Endothelial cell (in vitro differentiated cells): ENCODE results near the gene PRG2. TPM values are rescaled to one million over a fixed set of nuclear protein-coding genes. Genes with fewer than 3 reads are reported as not detected.

Experiments
- DNase-seq: peaks from one replicate; pipeline ENCODE4 v3.0.0; 2021; ENCODE audit warnings: low spot score
- H3K27ac Mint-ChIP-seq: one replicate; pipeline ENCODE4 v1.8.0; 2021; ENCODE audit warnings: mixed read lengths, inconsistent platforms; ENCODE audit not compliant: unreplicated experiment
- H3K27me3 Mint-ChIP-seq: one replicate; pipeline ENCODE4 v1.8.0; 2021; ENCODE audit warnings: mild to moderate bottlenecking, moderate library complexity, mixed read lengths, inconsistent platforms; ENCODE audit not compliant: unreplicated experiment
- H3K36me3 Mint-ChIP-seq: one replicate; pipeline ENCODE4 v1.8.0; 2021; ENCODE audit warnings: mild to moderate bottlenecking, low read depth, mixed read lengths, inconsistent platforms; ENCODE audit not compliant: unreplicated experiment
- H3K4me1 Mint-ChIP-seq: one replicate; pipeline ENCODE4 v1.8.0; 2021; ENCODE audit warnings: mild to moderate bottlenecking, mixed read lengths, inconsistent platforms; ENCODE audit not compliant: unreplicated experiment
- H3K4me3 Mint-ChIP-seq: one replicate; pipeline ENCODE4 v1.8.0; 2021; ENCODE audit warnings: mild to moderate bottlenecking, mixed read lengths, inconsistent platforms; ENCODE audit not compliant: unreplicated experiment
- H3K9me3 Mint-ChIP-seq: one replicate; pipeline ENCODE4 v1.8.0; 2021; ENCODE audit warnings: mixed read lengths, inconsistent platforms; ENCODE audit not compliant: unreplicated experiment
- CTCF ChIP-seq: fragments of 200-600 bp; sonication (generic); IDR thresholded peaks from one replicate; pipeline ENCODE4 v1.5.0; 2021; ENCODE audit warnings: antibody characterized with exemption; ENCODE audit not compliant: unreplicated experiment
- total RNA-seq: library from RNA; stranded (reverse); fragmentation: NEBNext Ultra II Directional; extraction: Animal tissue kit (Norgen Biotek cat#: 25700); gene quantifications from one replicate; pipeline ENCODE4 v1.2.1, GENCODE V29; 2021; ENCODE audit not compliant: unreplicated experiment

PRG2 gene
- total RNA-seq, 1 donor from 2014 or later, result not detected

GRCh38 chr11:57356268-57356667, 34.2 kb downstream of the PRG2 start:
- Mint-ChIP-seq H3K36me3 (no peaks in the 10 kb centered on the region), H3K27ac (no peak overlapping the region), H3K27me3 (peaks cover 5% of the 10 kb centered on the region), H3K4me1 (no peaks in the 10 kb centered on the region), H3K4me3 (no peak overlapping the region), H3K9me3 (no peaks in the 10 kb centered on the region)
- no peak for DNase-seq
- no peak for TF ChIP-seq CTCF

GRCh38 chr11:57354699-57355098, 35.8 kb downstream of the PRG2 start:
- Mint-ChIP-seq H3K4me1 (no peaks in the 10 kb centered on the region), H3K4me3 (no peak overlapping the region), H3K27ac (no peak overlapping the region), H3K9me3 (no peaks in the 10 kb centered on the region), H3K36me3 (no peaks in the 10 kb centered on the region), H3K27me3 (peaks cover 3% of the 10 kb centered on the region)
- no peak for TF ChIP-seq CTCF
- no peak for DNase-seq

GRCh38 chr11:57353852-57354251, 36.6 kb downstream of the PRG2 start:
- H3K9me3 Mint-ChIP-seq, result no peaks in the 10 kb centered on the region
- no peak for DNase-seq
- no peaks in the 10 kb centered on the region for H3K36me3 Mint-ChIP-seq
- TF ChIP-seq CTCF, result no peak
- H3K27ac Mint-ChIP-seq, result no peak overlapping the region
- no peak overlapping the region for H3K4me3 Mint-ChIP-seq
- no peaks in the 10 kb centered on the region for H3K4me1 Mint-ChIP-seq
- H3K27me3 Mint-ChIP-seq, result peaks cover 3% of the 10 kb centered on the region

- Mint-ChIP-seq H3K36me3 (no peaks in the 10 kb centered on the region), H3K4me1 (no peaks in the 10 kb centered on the region), H3K27ac (no peak overlapping the region), H3K4me3 (no peak overlapping the region), H3K27me3 (peaks cover 6% of the 10 kb centered on the region), H3K9me3 (no peaks in the 10 kb centered on the region)
- TF ChIP-seq CTCF, result no peak
- no peak for DNase-seq
These were observed 37.0 kb downstream of the PRG2 start for GRCh38 chr11:57353446-57353845.

GRCh38 chr11:57353036-57353435, 37.4 kb downstream of the PRG2 start:
- Mint-ChIP-seq H3K4me1 (no peaks in the 10 kb centered on the region), H3K27ac (no peak overlapping the region)
- TF ChIP-seq CTCF, result no peak

More at GRCh38 chr11:57353036-57353435, 37.4 kb downstream of the PRG2 start:
- Mint-ChIP-seq H3K36me3 (no peaks in the 10 kb centered on the region), H3K4me3 (no peak overlapping the region), H3K9me3 (no peaks in the 10 kb centered on the region), H3K27me3 (peaks cover 7% of the 10 kb centered on the region)
- DNase-seq, result no peak
